ENCODE measurements around the gene PAPLN.

PAPLN gene

DNA sequence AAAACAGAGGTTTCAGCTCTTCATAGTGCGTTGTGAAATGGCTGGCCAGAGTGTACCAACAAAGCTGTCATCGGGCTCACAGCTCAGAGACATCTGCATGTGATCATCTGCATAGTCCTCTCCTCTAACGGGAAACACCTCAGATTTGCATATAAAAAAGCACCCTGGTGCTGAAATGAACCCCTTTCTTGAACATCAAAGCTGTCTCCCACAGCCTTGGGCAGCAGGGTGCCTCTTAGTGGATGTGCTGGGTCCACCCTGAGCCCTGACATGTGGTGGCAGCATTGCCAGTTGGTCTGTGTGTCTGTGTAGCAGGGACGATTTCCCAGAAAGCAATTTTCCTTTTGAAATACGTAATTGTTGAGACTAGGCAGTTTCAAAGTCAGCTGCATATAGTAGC lies 14.3 kb upstream of the PAPLN start:
- Histone ChIP-seq H3K9me3 (ENCODE audit: low read depth, low read length) (no peaks in the 10 kb centered on the region), H3K27ac (no peak overlapping the region)

GRCh38 chr14:73225496-73225895 lies 11.8 kb upstream of the PAPLN start:
- H3K36me3 ChIP-seq (ENCODE audit: insufficient read depth, low read length), result no peaks in the 10 kb centered on the region

More for the DNA sequence above, 14.3 kb upstream of the PAPLN start:
- Histone ChIP-seq H3K9ac (ENCODE audit: insufficient read length) (no peak overlapping the region), H3K36me3 (ENCODE audit: insufficient read depth, low read length) (peaks cover 4% of the 10 kb centered on the region; the same call in 1 of the 2 replicates), H3K4me3 (no peak overlapping the region)
- DNase-seq (ENCODE audit: low read depth, low spot score), result no peak
- no peak for TF ChIP-seq FOXP2 (optimal IDR thresholded peaks at IDR 0.05; ENCODE audit: control extremely low read depth, extremely low read length, insufficient read depth)

DNA sequence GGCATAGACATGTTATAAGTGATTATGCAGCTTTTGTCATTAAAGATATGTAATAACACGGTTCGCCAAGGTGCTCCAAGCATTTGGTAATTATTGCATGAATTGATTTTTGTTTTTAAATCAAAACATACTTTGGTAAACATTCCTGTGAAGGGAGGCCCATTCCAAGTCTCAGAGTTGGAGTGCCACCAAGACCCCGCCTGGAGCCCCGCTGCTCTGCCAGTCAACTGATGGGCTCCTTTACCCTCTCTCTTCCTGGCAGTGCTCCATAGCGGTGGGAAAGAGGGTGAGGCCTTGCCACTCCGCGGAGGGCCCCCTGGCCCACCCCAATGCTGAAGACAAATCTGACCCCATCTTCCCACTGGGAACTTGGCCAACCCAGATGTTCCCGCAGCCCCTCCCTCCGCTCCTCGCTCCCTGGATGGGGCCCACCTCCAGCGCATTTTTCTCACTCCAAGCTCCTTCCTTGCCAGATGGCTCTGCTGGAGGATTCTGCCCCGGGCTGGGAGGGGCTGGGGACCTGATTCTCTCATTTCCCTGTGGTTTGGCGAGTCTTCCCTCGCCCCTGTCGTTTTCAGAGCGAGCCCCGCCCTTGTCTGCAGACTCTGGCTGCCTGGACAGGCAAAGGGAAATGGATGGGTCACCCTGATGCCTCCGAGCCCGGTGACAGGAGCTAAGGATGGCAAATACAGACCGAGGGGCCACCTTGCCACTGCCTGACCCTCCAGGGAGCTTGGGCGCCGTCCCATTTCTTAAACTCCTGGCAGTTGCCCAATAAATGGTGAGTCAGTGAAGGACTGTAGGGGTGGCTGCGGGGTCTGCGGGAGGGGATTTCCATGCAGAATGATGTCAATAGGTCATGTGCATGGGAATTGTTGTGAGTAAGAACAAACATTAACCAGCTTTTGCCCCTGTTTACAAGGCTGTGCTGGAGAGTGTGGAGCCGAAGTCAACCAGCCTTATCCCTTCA lies 9.2 kb upstream of the PAPLN start:
- Histone ChIP-seq H3K9ac (ENCODE audit: insufficient read length) (no peak overlapping the region), H3K27ac (peak overlapping the region; percentile 26; the same call in 1 of the 2 replicates), H3K9me3 (ENCODE audit: low read depth, low read length) (no peaks in the 10 kb centered on the region), H3K36me3 (ENCODE audit: insufficient read depth, low read length) (no peaks in the 10 kb centered on the region), H3K4me3 (peak overlapping the region; percentile 50; the same call in 1 of the 2 replicates)
- DNase-seq (ENCODE audit: low read depth, low spot score), result no peak
- TF ChIP-seq FOXP2 (optimal IDR thresholded peaks at IDR 0.05; ENCODE audit: control extremely low read depth, extremely low read length, insufficient read depth) (no peak), EZH2 (IDR thresholded peaks at IDR 0.05) (no peak), POLR2AphosphoS5 (IDR thresholded peaks at IDR 0.05; ENCODE audit: borderline replicate concordance, low read depth, low read length) (no peak)

More at GRCh38 chr14:73225496-73225895, 11.8 kb upstream of the PAPLN start:
- no peak overlapping the region for H3K9ac ChIP-seq (ENCODE audit: insufficient read length)
- H3K4me3 ChIP-seq, result no peak overlapping the region
- no peaks in the 10 kb centered on the region for H3K9me3 ChIP-seq (ENCODE audit: low read depth, low read length)
- no peak overlapping the region for H3K27ac ChIP-seq
- TF ChIP-seq EZH2 (IDR thresholded peaks at IDR 0.05) (no peak), POLR2AphosphoS5 (IDR thresholded peaks at IDR 0.05; ENCODE audit: borderline replicate concordance, low read depth, low read length) (no peak)
- no peak for DNase-seq (ENCODE audit: low read depth, low spot score)

DNA sequence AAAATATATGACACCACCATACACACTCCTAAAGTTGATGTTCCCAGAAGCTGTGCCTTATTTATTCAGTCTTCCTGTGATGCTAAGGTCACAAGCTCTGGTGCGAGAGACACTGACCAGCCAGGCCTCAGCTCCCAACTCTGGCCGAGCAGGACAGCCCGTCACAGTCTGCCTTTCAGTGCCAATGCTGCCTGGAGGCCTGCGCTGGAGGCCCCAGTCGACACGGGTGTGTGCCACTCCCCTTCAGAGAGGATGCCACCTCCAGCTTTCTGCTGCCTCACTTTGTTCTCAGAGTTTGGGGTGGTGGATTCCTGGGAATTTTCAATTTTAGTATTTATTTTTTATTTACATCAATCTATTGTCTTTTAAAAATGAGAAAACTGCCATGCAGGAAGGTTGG lies 7.3 kb upstream of the PAPLN start:
- no peak overlapping the region for H3K4me3 ChIP-seq
- no peaks in the 10 kb centered on the region for H3K36me3 ChIP-seq (ENCODE audit: insufficient read depth, low read length)
- no peak overlapping the region for H3K27ac ChIP-seq
- H3K9me3 ChIP-seq (ENCODE audit: low read depth, low read length), result no peaks in the 10 kb centered on the region
- DNase-seq (ENCODE audit: low read depth, low spot score), result no peak
- H3K9ac ChIP-seq (ENCODE audit: insufficient read length), result no peak overlapping the region
- TF ChIP-seq POLR2AphosphoS5 (IDR thresholded peaks at IDR 0.05; ENCODE audit: borderline replicate concordance, low read depth, low read length) (no peak), EZH2 (IDR thresholded peaks at IDR 0.05) (no peak), FOXP2 (optimal IDR thresholded peaks at IDR 0.05; ENCODE audit: control extremely low read depth, extremely low read length, insufficient read depth) (no peak)

DNA sequence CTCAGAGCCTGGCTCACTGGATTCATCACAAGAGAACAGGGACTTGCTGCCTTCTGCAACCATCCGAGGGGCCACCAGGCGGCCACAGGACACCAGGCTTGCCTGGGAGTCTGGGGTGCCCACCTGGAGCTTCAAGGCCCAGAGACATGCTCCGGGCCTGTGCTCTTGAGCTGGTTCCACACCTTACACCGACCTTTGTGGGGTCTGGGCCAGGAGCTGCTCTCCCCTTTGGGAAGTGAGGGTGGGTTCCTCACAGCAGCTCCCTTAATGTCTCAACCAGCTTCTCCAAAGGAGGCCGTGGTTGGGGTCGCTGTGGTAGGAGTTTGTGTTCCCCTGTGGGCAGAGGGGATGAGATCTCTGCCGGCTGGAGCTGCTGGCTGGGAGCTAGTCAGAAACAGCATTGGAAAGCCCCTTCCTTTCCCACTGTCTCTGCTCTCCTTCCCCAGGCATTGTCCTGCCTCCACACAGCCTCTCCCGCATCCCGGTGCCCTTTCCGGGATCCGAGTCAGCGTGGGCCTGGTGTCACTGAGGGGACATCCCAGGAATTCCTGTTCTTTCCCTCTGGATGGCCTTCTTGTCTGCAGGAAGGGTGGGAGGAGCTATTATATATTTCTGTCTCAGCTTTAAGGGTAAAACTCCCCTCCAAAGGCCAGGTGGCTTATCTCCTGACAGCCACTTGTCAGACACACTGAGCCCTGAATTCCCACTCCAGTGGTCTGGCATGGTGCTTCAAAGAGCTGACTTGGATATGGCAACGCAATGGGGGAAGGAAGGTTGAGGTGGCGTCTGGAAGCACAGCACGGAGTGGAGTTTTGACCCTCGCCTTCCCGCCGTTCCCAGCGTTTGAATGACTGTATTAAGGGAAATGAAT lies 5.1 kb upstream of the PAPLN start:
- H3K36me3 ChIP-seq (ENCODE audit: insufficient read depth, low read length), result no peaks in the 10 kb centered on the region
- TF ChIP-seq POLR2AphosphoS5 (IDR thresholded peaks at IDR 0.05; ENCODE audit: borderline replicate concordance, low read depth, low read length) (no peak), EZH2 (IDR thresholded peaks at IDR 0.05) (no peak), FOXP2 (optimal IDR thresholded peaks at IDR 0.05; ENCODE audit: control extremely low read depth, extremely low read length, insufficient read depth) (no peak)
- no peak for DNase-seq (ENCODE audit: low read depth, low spot score)
- no peaks in the 10 kb centered on the region for H3K9me3 ChIP-seq (ENCODE audit: low read depth, low read length)
- H3K4me3 ChIP-seq, result no peak overlapping the region
- H3K9ac ChIP-seq (ENCODE audit: insufficient read length), result no peak overlapping the region
- H3K27ac ChIP-seq, result no peak overlapping the region

- no peak overlapping the region for H3K4me3 ChIP-seq
- TF ChIP-seq EZH2 (IDR thresholded peaks at IDR 0.05) (no peak), POLR2AphosphoS5 (IDR thresholded peaks at IDR 0.05; ENCODE audit: borderline replicate concordance, low read depth, low read length) (no peak), FOXP2 (optimal IDR thresholded peaks at IDR 0.05; ENCODE audit: control extremely low read depth, extremely low read length, insufficient read depth) (no peak)
- H3K27ac ChIP-seq, result no peak overlapping the region
- no peak for DNase-seq (ENCODE audit: low read depth, low spot score)
- no peaks in the 10 kb centered on the region for H3K9me3 ChIP-seq (ENCODE audit: low read depth, low read length)
- H3K36me3 ChIP-seq (ENCODE audit: insufficient read depth, low read length), result no peaks in the 10 kb centered on the region
- no peak overlapping the region for H3K9ac ChIP-seq (ENCODE audit: insufficient read length)
Measured at GRCh38 chr14:73232984-73233383, 4.3 kb upstream of the PAPLN start.

- Histone ChIP-seq H3K9ac (ENCODE audit: insufficient read length) (no peak overlapping the region), H3K9me3 (ENCODE audit: low read depth, low read length) (no peaks in the 10 kb centered on the region), H3K36me3 (ENCODE audit: insufficient read depth, low read length) (no peaks in the 10 kb centered on the region), H3K4me3 (no peak overlapping the region), H3K27ac (no peak overlapping the region)
- TF ChIP-seq POLR2AphosphoS5 (IDR thresholded peaks at IDR 0.05; ENCODE audit: borderline replicate concordance, low read depth, low read length) (no peak), EZH2 (IDR thresholded peaks at IDR 0.05) (no peak), FOXP2 (optimal IDR thresholded peaks at IDR 0.05; ENCODE audit: control extremely low read depth, extremely low read length, insufficient read depth) (no peak)
- DNase-seq (ENCODE audit: low read depth, low spot score), result no peak
Measured at GRCh38 chr14:73233564-73233963, 3.7 kb upstream of the PAPLN start.

- no peak for DNase-seq (ENCODE audit: low read depth, low spot score)
- Histone ChIP-seq H3K9ac (ENCODE audit: insufficient read length) (no peak overlapping the region), H3K27ac (no peak overlapping the region), H3K4me3 (no peak overlapping the region), H3K36me3 (ENCODE audit: insufficient read depth, low read length) (no peaks in the 10 kb centered on the region), H3K9me3 (ENCODE audit: low read depth, low read length) (no peaks in the 10 kb centered on the region)
- no peak for TF ChIP-seq FOXP2 (optimal IDR thresholded peaks at IDR 0.05; ENCODE audit: control extremely low read depth, extremely low read length, insufficient read depth)
- TF ChIP-seq POLR2AphosphoS5 (IDR thresholded peaks at IDR 0.05; ENCODE audit: borderline replicate concordance, low read depth, low read length), result no peak
- no peak for TF ChIP-seq EZH2 (IDR thresholded peaks at IDR 0.05)
Measured at GRCh38 chr14:73234029-73234428, 3.3 kb upstream of the PAPLN start.

Data from SK-N-MC (cell line).